HUES64 (cell line): ENCODE data around the gene B3GNT9.

Source experiments
- H3K27ac ChIP-seq: 2 replicates; pipeline ENCODE4 v1.7.0; 2013; ENCODE audit warnings: low read depth, low read length, inconsistent platforms
- H3K27me3 ChIP-seq: 2 replicates; pipeline ENCODE4 v1.6.1; 2013; ENCODE audit warnings: mild to moderate bottlenecking, low read length; ENCODE audit not compliant: insufficient read depth
- H3K36me3 ChIP-seq: 2 replicates; pipeline ENCODE4 v1.6.1; 2013; ENCODE audit warnings: mild to moderate bottlenecking, low read length; ENCODE audit not compliant: insufficient read depth
- H3K4me1 ChIP-seq: 2 replicates; pipeline ENCODE4 v1.6.1; 2013; ENCODE audit warnings: mild to moderate bottlenecking, low read length, moderate library complexity; ENCODE audit not compliant: insufficient read depth
- H3K4me3 ChIP-seq: 2 replicates; pipeline ENCODE4 v1.5.1; 2013; ENCODE audit warnings: mild to moderate bottlenecking, low read length, moderate library complexity
- H3K9ac ChIP-seq: 2 replicates; pipeline ENCODE4 v1.6.1; 2013; ENCODE audit warnings: mild to moderate bottlenecking, low read depth, low read length
- H3K9me3 ChIP-seq: 2 replicates; pipeline ENCODE4 v1.6.1; 2013; ENCODE audit warnings: low read depth, low read length; ENCODE audit not compliant: insufficient read depth
- WGBS: fragments of 150-250, 120-280 bp; methylation state at CpG from one replicate; pipeline ENCODE4 v1.1.7; 2013; ENCODE audit warnings: missing lambda C conversion rate; 5-methylcytosine and 5-hydroxymethylcytosine counted together

B3GNT9 gene

GRCh38 chr16:67156143-67156844, 5.5 kb upstream of the B3GNT9 start:
- 60% methylated on average over 15 of the region's 15 CpGs for WGBS
- Histone ChIP-seq H3K27me3 (peaks cover 100% of the 10 kb centered on the region), H3K27ac (no peak overlapping the region), H3K9ac (no peak overlapping the region), H3K36me3 (no peaks in the 10 kb centered on the region), H3K4me3 (no peak overlapping the region), H3K4me1 (0 out of 2 replicates have a peak, but pooled peaks cover 6% of the 10 kb centered on the region), H3K9me3 (no peaks in the 10 kb centered on the region)

GRCh38 chr16:67155295-67156142, 4.7 kb upstream of the B3GNT9 start:
- Histone ChIP-seq H3K27ac (no peak overlapping the region), H3K4me1 (0 out of 2 replicates have a peak, but pooled peaks cover 6% of the 10 kb centered on the region), H3K9ac (no peak overlapping the region), H3K4me3 (peak overlapping the region; percentile 45), H3K9me3 (no peaks in the 10 kb centered on the region), H3K36me3 (no peaks in the 10 kb centered on the region), H3K27me3 (peaks cover 100% of the 10 kb centered on the region)
- 7% methylated on average over 74 of the region's 74 CpGs for WGBS

GRCh38 chr16:67154578-67155294, 3.9 kb upstream of the B3GNT9 start:
- 0 out of 2 replicates have a peak, but pooled peaks cover 6% of the 10 kb centered on the region for H3K4me1 ChIP-seq
- peak overlapping the region; percentile 45 for H3K4me3 ChIP-seq
- peaks cover 100% of the 10 kb centered on the region for H3K27me3 ChIP-seq
- no peaks in the 10 kb centered on the region for H3K9me3 ChIP-seq
- H3K9ac ChIP-seq = no peak overlapping the region
- no peak overlapping the region for H3K27ac ChIP-seq
- 16% methylated on average over 60 of the region's 61 CpGs for WGBS
- H3K36me3 ChIP-seq = no peaks in the 10 kb centered on the region

- WGBS = 61% methylated on average over 8 of the region's 8 CpGs
- peaks cover 73% of the 10 kb centered on the region for H3K27me3 ChIP-seq
- H3K27ac ChIP-seq = no peak overlapping the region
- peaks cover 18% of the 10 kb centered on the region for H3K36me3 ChIP-seq
- H3K9ac ChIP-seq = no peak overlapping the region; the same call in 1 of the 2 replicates
- H3K4me3 ChIP-seq = peak overlapping the region; percentile 57
- H3K4me1 ChIP-seq = no peaks in the 10 kb centered on the region
- H3K9me3 ChIP-seq = no peaks in the 10 kb centered on the region
These were observed 766 bp upstream of the B3GNT9 start for GRCh38 chr16:67151431-67152097.

- Histone ChIP-seq H3K9ac (peak overlapping the region; percentile 51), H3K36me3 (peaks cover 32% of the 10 kb centered on the region), H3K4me1 (no peaks in the 10 kb centered on the region), H3K27me3 (peaks cover 60% of the 10 kb centered on the region), H3K9me3 (no peaks in the 10 kb centered on the region), H3K4me3 (peak overlapping the region; percentile 57), H3K27ac (peak overlapping the region; percentile 65; the same call in 1 of the 2 replicates)
- WGBS = 2% methylated on average over 94 of the region's 94 CpGs
These were observed 558 bp downstream of the B3GNT9 start for GRCh38 chr16:67150047-67150832.

- peak overlapping the region; percentile 57 for H3K4me3 ChIP-seq
- no peak overlapping the region for H3K9ac ChIP-seq
- WGBS = 74% methylated on average over 77 of the region's 77 CpGs
- no peak overlapping the region for H3K27ac ChIP-seq
- H3K27me3 ChIP-seq = peaks cover 52% of the 10 kb centered on the region
- no peaks in the 10 kb centered on the region for H3K9me3 ChIP-seq
- H3K4me1 ChIP-seq = no peaks in the 10 kb centered on the region
- H3K36me3 ChIP-seq = peaks cover 39% of the 10 kb centered on the region
These were observed 1.3 kb downstream of the B3GNT9 start for GRCh38 chr16:67149276-67150046.

GRCh38 chr16:67148656-67149275, 2.0 kb downstream of the B3GNT9 start:
- H3K27ac ChIP-seq = no peak overlapping the region
- no peak overlapping the region for H3K4me3 ChIP-seq
- no peaks in the 10 kb centered on the region for H3K4me1 ChIP-seq
- WGBS = 94% methylated on average over 11 of the region's 11 CpGs
- H3K27me3 ChIP-seq = peaks cover 45% of the 10 kb centered on the region
- no peaks in the 10 kb centered on the region for H3K9me3 ChIP-seq
- peaks cover 46% of the 10 kb centered on the region for H3K36me3 ChIP-seq
- H3K9ac ChIP-seq = no peak overlapping the region

- Histone ChIP-seq H3K36me3 (peaks cover 50% of the 10 kb centered on the region), H3K27me3 (peaks cover 40% of the 10 kb centered on the region), H3K9ac (no peak overlapping the region), H3K27ac (no peak overlapping the region), H3K9me3 (no peaks in the 10 kb centered on the region), H3K4me1 (no peaks in the 10 kb centered on the region), H3K4me3 (no peak overlapping the region)
- 96% methylated on average over 2 of the region's 2 CpGs for whole genome bisulfite sequencing
These were observed 2.6 kb downstream of the B3GNT9 start for GRCh38 chr16:67148221-67148620.

GRCh38 chr16:67147437-67148140, 3.2 kb downstream of the B3GNT9 start:
- no peaks in the 10 kb centered on the region for H3K4me1 ChIP-seq
- peaks cover 33% of the 10 kb centered on the region for H3K27me3 ChIP-seq
- H3K36me3 ChIP-seq = peaks cover 56% of the 10 kb centered on the region
- H3K9ac ChIP-seq = no peak overlapping the region
- H3K27ac ChIP-seq = no peak overlapping the region
- no peak overlapping the region for H3K4me3 ChIP-seq
- 96% methylated on average over 4 of the region's 4 CpGs for WGBS
- no peaks in the 10 kb centered on the region for H3K9me3 ChIP-seq
